IPS-15b (cell line): Measurements from ENCODE around the gene TCF7L2.

ENCODE experiments used
- H3K27me3 ChIP-seq: one replicate; pipeline ENCODE4 v1.6.1; 2013; ENCODE audit warnings: low read length; ENCODE audit not compliant: control insufficient read depth, insufficient read depth
- H3K36me3 ChIP-seq: one replicate; pipeline ENCODE4 v1.6.1; 2013; ENCODE audit warnings: low read length; ENCODE audit not compliant: control insufficient read depth, insufficient read depth
- H3K4me1 ChIP-seq: one replicate; pipeline ENCODE4 v1.6.1; 2013; ENCODE audit warnings: mild to moderate bottlenecking, low read length; ENCODE audit not compliant: control insufficient read depth, insufficient read depth
- H3K4me3 ChIP-seq: one replicate; pipeline ENCODE4 v1.5.1; 2013; ENCODE audit warnings: low read depth, low read length
- H3K9ac ChIP-seq: one replicate; pipeline ENCODE4 v1.6.1; 2013; ENCODE audit warnings: low read depth, mild to moderate bottlenecking, low read length
- H3K9me3 ChIP-seq: one replicate; pipeline ENCODE4 v1.6.1; 2013; ENCODE audit warnings: mild to moderate bottlenecking, low read length; ENCODE audit not compliant: control insufficient read depth, insufficient read depth

Gene TCF7L2

GRCh38 chr10:112949143-112949823 lies 764 bp upstream of the TCF7L2 start:
- H3K36me3 ChIP-seq: peaks cover 2% of the 10 kb centered on the region
- peak overlapping the region; percentile 30 for H3K4me3 ChIP-seq
- peaks cover 32% of the 10 kb centered on the region for H3K4me1 ChIP-seq
- no peaks in the 10 kb centered on the region for H3K9me3 ChIP-seq
- H3K9ac ChIP-seq: peak overlapping the region; percentile 14
- H3K27me3 ChIP-seq: no peaks in the 10 kb centered on the region

DNA sequence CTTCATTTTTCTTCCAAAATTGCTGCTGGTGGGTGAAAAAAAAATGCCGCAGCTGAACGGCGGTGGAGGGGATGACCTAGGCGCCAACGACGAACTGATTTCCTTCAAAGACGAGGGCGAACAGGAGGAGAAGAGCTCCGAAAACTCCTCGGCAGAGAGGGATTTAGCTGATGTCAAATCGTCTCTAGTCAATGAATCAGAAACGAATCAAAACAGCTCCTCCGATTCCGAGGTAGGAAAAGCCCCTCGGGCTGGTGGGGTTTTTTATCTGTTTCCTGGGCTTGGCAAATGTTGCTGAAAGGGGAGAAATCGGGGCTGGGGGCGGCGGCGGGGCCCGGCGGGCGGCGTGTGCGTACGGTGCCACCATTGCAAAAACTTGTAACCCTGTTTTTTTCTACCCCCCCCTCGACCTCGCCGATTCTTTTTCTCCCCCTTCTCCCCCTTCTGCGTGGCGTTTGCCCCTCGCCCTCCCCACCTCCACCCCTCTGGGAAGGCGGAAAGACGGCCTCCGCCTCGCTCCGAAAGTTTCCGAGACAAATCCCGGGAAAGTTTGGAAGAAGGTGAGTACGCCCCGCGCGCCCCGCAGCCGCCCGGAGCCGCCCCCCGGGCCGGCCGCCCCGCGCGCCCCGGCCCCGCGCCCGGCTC lies 789 bp downstream of the TCF7L2 start:
- Histone ChIP-seq H3K4me1 (peaks cover 37% of the 10 kb centered on the region), H3K4me3 (peak overlapping the region; percentile 91), H3K27me3 (no peaks in the 10 kb centered on the region), H3K9ac (peak overlapping the region; percentile 97), H3K9me3 (no peaks in the 10 kb centered on the region), H3K36me3 (peaks cover 2% of the 10 kb centered on the region)

- Histone ChIP-seq H3K4me1 (peaks cover 39% of the 10 kb centered on the region), H3K9me3 (no peaks in the 10 kb centered on the region), H3K27me3 (no peaks in the 10 kb centered on the region)
Measured at GRCh38 chr10:112951359-112952281, 1.6 kb downstream of the TCF7L2 start.

DNA sequence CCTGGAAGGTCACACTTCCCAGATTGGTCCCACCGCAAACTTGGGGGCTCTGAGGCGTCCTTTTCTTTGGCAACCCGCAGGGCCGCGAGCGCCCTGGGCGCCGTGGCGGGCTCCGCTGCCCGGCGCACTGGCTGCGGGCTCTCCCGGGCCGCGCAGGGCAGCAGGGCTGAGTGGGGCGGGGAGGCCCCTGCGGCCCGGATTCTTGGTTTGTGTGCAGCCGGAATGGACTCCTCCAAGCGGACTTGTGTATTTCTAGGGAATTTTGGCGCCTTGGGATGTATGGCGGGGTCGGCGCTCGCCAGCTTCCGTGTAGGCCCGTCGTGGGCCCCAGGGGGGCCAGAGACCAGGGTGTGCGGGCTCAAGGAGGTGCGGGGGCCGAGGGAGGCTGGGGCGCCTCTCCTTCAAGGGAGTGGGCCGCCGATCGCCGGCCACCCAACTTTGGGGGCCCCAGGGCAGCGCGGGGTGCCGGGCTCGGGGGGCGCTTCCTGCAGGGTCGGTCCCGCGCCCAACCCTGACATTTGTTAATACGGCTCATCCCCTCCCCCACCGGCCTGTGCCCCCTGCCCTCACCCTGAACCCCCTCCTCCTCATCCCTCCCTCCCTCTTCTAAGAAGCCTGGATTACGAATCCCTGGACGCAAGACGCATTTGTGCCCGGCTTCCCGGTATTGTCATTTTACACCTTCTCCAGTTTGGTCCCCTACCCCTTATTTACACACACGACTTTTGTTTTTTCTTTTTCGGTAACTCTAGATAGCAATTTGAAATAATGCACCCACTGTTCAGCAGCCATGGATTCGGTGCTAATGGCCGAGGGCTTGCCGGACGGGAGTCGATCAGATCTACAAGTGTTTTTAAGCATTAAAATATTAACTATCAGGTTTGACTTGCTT lies 2.5 kb downstream of the TCF7L2 start:
- Histone ChIP-seq H3K36me3 (peaks cover 2% of the 10 kb centered on the region), H3K27me3 (no peaks in the 10 kb centered on the region), H3K4me3 (peak overlapping the region; percentile 88), H3K4me1 (peaks cover 43% of the 10 kb centered on the region), H3K9ac (peak overlapping the region; percentile 96), H3K9me3 (no peaks in the 10 kb centered on the region)

More at GRCh38 chr10:112951359-112952281, 1.6 kb downstream of the TCF7L2 start:
- Histone ChIP-seq H3K9ac (peak overlapping the region; percentile 96), H3K36me3 (peaks cover 2% of the 10 kb centered on the region), H3K4me3 (peak overlapping the region; percentile 91)

- H3K4me1 ChIP-seq: peaks cover 43% of the 10 kb centered on the region
- H3K4me3 ChIP-seq: peak overlapping the region; percentile 88
Measured at GRCh38 chr10:112953174-112954159, 3.4 kb downstream of the TCF7L2 start.

DNA sequence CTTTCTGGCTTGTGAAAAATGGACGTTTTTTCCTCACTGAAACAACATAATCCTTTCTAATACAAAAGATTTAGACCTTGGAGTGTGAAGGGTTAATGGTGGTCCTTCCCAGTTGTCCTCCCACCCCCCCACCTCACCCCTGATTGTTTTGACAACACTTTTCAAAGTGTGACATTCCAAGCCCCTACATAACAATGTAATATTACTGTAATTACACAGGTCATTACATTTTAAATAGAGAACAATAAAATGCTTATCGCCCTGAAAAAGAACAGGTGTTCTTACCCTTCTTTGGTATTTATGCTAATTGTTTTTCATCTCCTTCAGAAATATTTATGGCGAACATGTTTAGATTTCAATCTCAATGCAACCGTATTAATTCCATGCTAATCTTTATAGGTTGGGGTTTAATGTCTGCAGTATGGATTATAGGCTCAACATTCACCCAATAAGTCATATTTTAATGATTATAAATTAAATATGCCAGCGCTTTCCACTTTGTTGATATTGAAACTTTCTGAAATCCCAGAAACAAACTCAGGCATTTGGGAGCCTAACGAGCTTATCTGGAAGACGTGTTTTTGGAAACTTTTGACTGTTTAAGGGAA lies 5.0 kb downstream of the TCF7L2 start:
- H3K36me3 ChIP-seq: peaks cover 2% of the 10 kb centered on the region
- H3K9me3 ChIP-seq: no peaks in the 10 kb centered on the region
- peak overlapping the region; percentile 88 for H3K4me3 ChIP-seq
- no peaks in the 10 kb centered on the region for H3K27me3 ChIP-seq
- peaks cover 48% of the 10 kb centered on the region for H3K4me1 ChIP-seq
- no peak overlapping the region for H3K9ac ChIP-seq

More at GRCh38 chr10:112953174-112954159, 3.4 kb downstream of the TCF7L2 start:
- Histone ChIP-seq H3K9ac (peak overlapping the region; percentile 84), H3K27me3 (no peaks in the 10 kb centered on the region), H3K36me3 (peaks cover 2% of the 10 kb centered on the region), H3K9me3 (no peaks in the 10 kb centered on the region)

GRCh38 chr10:112955582-112956421 lies 5.8 kb downstream of the TCF7L2 start:
- peak overlapping the region; percentile 88 for H3K4me3 ChIP-seq
- H3K9ac ChIP-seq: no peak overlapping the region
- H3K9me3 ChIP-seq: no peaks in the 10 kb centered on the region
- peaks cover 2% of the 10 kb centered on the region for H3K36me3 ChIP-seq
- H3K27me3 ChIP-seq: no peaks in the 10 kb centered on the region
- H3K4me1 ChIP-seq: peaks cover 52% of the 10 kb centered on the region

- Histone ChIP-seq H3K9ac (peak overlapping the region; percentile 28), H3K4me1 (peaks cover 55% of the 10 kb centered on the region), H3K9me3 (no peaks in the 10 kb centered on the region), H3K27me3 (no peaks in the 10 kb centered on the region), H3K4me3 (peak overlapping the region; percentile 45), H3K36me3 (peaks cover 2% of the 10 kb centered on the region)
Measured at GRCh38 chr10:112956631-112957350, 6.7 kb downstream of the TCF7L2 start.

DNA sequence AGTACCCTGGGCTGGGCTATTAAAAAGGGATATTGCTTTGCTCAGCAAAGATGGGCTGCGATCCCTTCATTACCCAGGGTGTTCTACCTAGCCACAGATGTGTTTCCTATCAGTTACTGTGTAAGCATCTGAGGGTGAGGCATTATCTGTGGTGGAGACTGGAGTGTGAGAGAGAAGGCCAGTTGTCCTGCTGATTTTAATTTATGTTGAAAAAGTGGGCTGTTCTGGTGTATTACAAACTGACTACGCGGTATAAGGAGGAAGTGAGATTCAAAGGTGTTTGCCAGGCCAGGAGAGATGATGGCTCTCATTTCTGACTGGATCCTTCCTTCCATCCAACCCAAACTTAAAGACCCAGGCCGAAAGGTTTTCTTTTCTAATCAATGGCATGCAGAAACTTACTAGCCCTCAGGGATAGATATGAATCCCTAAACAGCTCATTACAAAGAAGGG lies 7.6 kb downstream of the TCF7L2 start:
- H3K9ac ChIP-seq: peak overlapping the region; percentile 27
- peaks cover 55% of the 10 kb centered on the region for H3K4me1 ChIP-seq
- no peaks in the 10 kb centered on the region for H3K27me3 ChIP-seq
- H3K4me3 ChIP-seq: peak overlapping the region; percentile 45
- peaks cover 2% of the 10 kb centered on the region for H3K36me3 ChIP-seq
- no peaks in the 10 kb centered on the region for H3K9me3 ChIP-seq
